ENCODE data around the gene CEP41. TPM values are rescaled to one million over a fixed set of nuclear protein-coding genes. Genes with fewer than 3 reads are reported as not detected.

CEP41 gene
- total RNA-seq, 1 experiment from 2014 or later: 16.5 TPM

GRCh38 chr7:130369831-130370550 is 70.8 kb downstream of the CEP41 start:
- no peak for DNase-seq (ENCODE audit: low read depth)

- peak; percentile 49 for DNase-seq (ENCODE audit: low read depth)
Observed at GRCh38 chr7:130369110-130369711, 71.6 kb downstream of the CEP41 start.

- DNase-seq (ENCODE audit: low read depth): no peak
Observed at GRCh38 chr7:130367836-130368746, 72.7 kb downstream of the CEP41 start.

- no peak for DNase-seq (ENCODE audit: low read depth)
Observed at GRCh38 chr7:130367088-130367755, 73.6 kb downstream of the CEP41 start.

- no peak for DNase-seq (ENCODE audit: low read depth)
Observed at GRCh38 chr7:130366564-130366963, 74.3 kb downstream of the CEP41 start.

- peak; percentile 58 for DNase-seq (ENCODE audit: low read depth)
Observed at GRCh38 chr7:130365511-130366441, 75.0 kb downstream of the CEP41 start.

- no peak for DNase-seq (ENCODE audit: low read depth)
Observed at GRCh38 chr7:130365088-130365487, 75.7 kb downstream of the CEP41 start.

- DNase-seq (ENCODE audit: low read depth): no peak
Observed at GRCh38 chr7:130364451-130364850, 76.4 kb downstream of the CEP41 start.

- peak; percentile 97 for DNase-seq (ENCODE audit: low read depth)
Observed at GRCh38 chr7:130363026-130363847, 77.6 kb downstream of the CEP41 start.

GRCh38 chr7:130362251-130362816 is 78.5 kb downstream of the CEP41 start:
- no peak for DNase-seq (ENCODE audit: low read depth)

- no peak for DNase-seq (ENCODE audit: low read depth)
Observed at GRCh38 chr7:130361681-130362080, 79.1 kb downstream of the CEP41 start.

- no peak for DNase-seq (ENCODE audit: low read depth)
Observed at GRCh38 chr7:130360518-130360917, 80.3 kb downstream of the CEP41 start.

- DNase-seq (ENCODE audit: low read depth): no peak
Observed at GRCh38 chr7:130359276-130359857, 81.4 kb downstream of the CEP41 start.

- DNase-seq (ENCODE audit: low read depth): no peak
Observed at GRCh38 chr7:130358471-130358870, 82.3 kb downstream of the CEP41 start.

- DNase-seq (ENCODE audit: low read depth): peak; percentile 82
Observed at GRCh38 chr7:130356876-130357611, 83.8 kb downstream of the CEP41 start.

- peak; percentile 99 for DNase-seq (ENCODE audit: low read depth)
Observed at GRCh38 chr7:130356121-130356875, 84.5 kb downstream of the CEP41 start.

GRCh38 chr7:130353196-130353595 is 87.6 kb downstream of the CEP41 start:
- no peak for DNase-seq (ENCODE audit: low read depth)

Measured in HT1080 (cell line).